ENCODE results near the gene PWWP2B.

- TF ChIP-seq TAF1 (IDR thresholded peaks at IDR 0.05; ENCODE audit: low read depth) (no peak), RAD21 (IDR thresholded peaks at IDR 0.05; ENCODE audit: low read depth) (no peak), NFIC (IDR thresholded peaks at IDR 0.05) (no peak), CREB1 (IDR thresholded peaks at IDR 0.05; ENCODE audit: low read depth) (no peak), REST (IDR thresholded peaks at IDR 0.05; ENCODE audit: low read depth) (no peak), EGR1 (IDR thresholded peaks at IDR 0.05) (no peak), MAX (IDR thresholded peaks at IDR 0.05) (no peak), YY1 (IDR thresholded peaks at IDR 0.05; ENCODE audit: low read depth) (no peak)
Measured at GRCh38 chr10:132383751-132384196, 13.2 kb upstream of the PWWP2B start.

All from Ishikawa (cell line).